Adrenal gland (tissue), 12 donors: ENCODE data around the gene RNASE13. TPM values are rescaled to one million over a fixed set of nuclear protein-coding genes. Genes with fewer than 3 reads are reported as not detected.

Experiments used
- DNase-seq, 7 donors: peaks; one replicate each; pipeline ENCODE4 v3.0.0-alpha.2; 2019 to 2020
- H3K27ac ChIP-seq, 5 donors: fragments of 200-600 bp; sonication (generic) in 4 of 5; 1 replicate in 3 of 5; 2 replicates in 2 of 5; pipeline versions ENCODE4 v1.5.1 to v1.8.0; 2016 to 2020; ENCODE audit warnings: mild to moderate bottlenecking in 1 of 5
- H3K27me3 ChIP-seq: fragments of 200-600 bp; 2 replicates; pipeline ENCODE4 v1.8.0; 2021
- H3K36me3 ChIP-seq, 2 donors: fragments of 200-600 bp; replicated peaks in 1 of 2; 1 replicate in 1 of 2; 2 replicates in 1 of 2; pipeline versions ENCODE4 v1.5.1 to v1.8.0; 2018 to 2022
- H3K4me1 ChIP-seq, 2 donors: fragments of 200-600 bp; replicated peaks in 1 of 2; 1 replicate in 1 of 2; 2 replicates in 1 of 2; pipeline versions ENCODE4 v1.5.1 to v1.8.0; 2018 to 2021
- H3K4me3 ChIP-seq, 4 donors: fragments of 200-600 bp; sonication (generic) in 3 of 4; one replicate each; pipeline ENCODE4 v1.5.1; 2016 to 2018
- H3K9me3 ChIP-seq, 3 donors: fragments of 200-600 bp; sonication (generic) in 1 of 3; replicated peaks in 1 of 3; 1 replicate in 2 of 3; 2 replicates in 1 of 3; pipeline versions ENCODE4 v1.5.1 to v1.8.0; 2016 to 2021
- POLR2A ChIP-seq, 2 donors: fragments of 450-650 bp; IDR thresholded peaks; one replicate each; pipeline ENCODE4 v1.6.1; 2017; ENCODE audit warnings: antibody characterized with exemption in 2 of 2, mild to moderate bottlenecking in 2 of 2, moderate library complexity in 1 of 2
- WGBS, 4 donors: extraction: QIAGEN DNeasy Blood & Tissue Kit in 2 of 4; methylation state at CpG; one replicate each; pipeline versions ENCODE4 v1.1.5 to v1.1.7; 2013 to 2017; 5-methylcytosine and 5-hydroxymethylcytosine counted together
- intact Hi-C, 2 donors: fragments of 100-400 bp; cut with DNase I; formaldehyde crosslinking; loops; one replicate each; pipeline versions ENCODE4 v1.14.1 to v1.15.0; 2022 to 2023
- polyA plus RNA-seq, 3 donors: library from polyadenylated mRNA; stranded (reverse); fragments of 200-250 nt in 2 of 3; fragments of 350-450 nt in 1 of 3; fragmentation: Illumina TruSeq in 1 of 3; extraction: RNeasy Lipid Tissue Mini Kit (QIAGEN cat#74804) in 1 of 3; gene quantifications; one replicate each; pipeline ENCODE4 v1.2.3, GENCODE V29; 2013 to 2014
- total RNA-seq, 9 donors: library from RNA; depleted of rRNA in 4 of 9; stranded (reverse); fragments of >200 nt in 4 of 9; fragments of 120-200 nt in 1 of 9; fragmentation: NEBNext Ultra II Directional in 1 of 9; extraction: Animal tissue kit (Norgen Biotek cat#: 25700) in 1 of 9; gene quantifications; one replicate each; pipeline versions ENCODE4 v1.1.0 to v1.2.4, GENCODE V29; 2013 to 2023
- TF ChIP-seq, protein P1 (sequence below), 6 experiments: fragments of 450-650 bp in 4 of 6; fragments of 200-600 bp in 2 of 6; sonication (generic) in 1 of 6; IDR thresholded peaks; 1 replicate in 5 of 6; 2 replicates in 1 of 6; pipeline versions ENCODE4 v1.5.1 to v1.8.0; 2016 to 2021; ENCODE audit warnings: antibody characterized with exemption in 6 of 6, mild to moderate bottlenecking in 2 of 6, moderate library complexity in 1 of 6
- donor health status: healthy with polysubstance abuse.
- donor health status: Bipolar disorder and iron deficiency.
- donor health status: DM: yes; HTN: yes; CAD: no.
- donor health status: DM: no; HTN: no; CAD: no.
- donor health status: DM: no; HTN: no; CAD: no.
- donor health status: DM: yes; HTN: yes; CAD: no.

The RNASE13 gene
- total and polyA plus RNA-seq, 12 donors = 0.03 to 0.27 TPM; not detected in 10

DNA sequence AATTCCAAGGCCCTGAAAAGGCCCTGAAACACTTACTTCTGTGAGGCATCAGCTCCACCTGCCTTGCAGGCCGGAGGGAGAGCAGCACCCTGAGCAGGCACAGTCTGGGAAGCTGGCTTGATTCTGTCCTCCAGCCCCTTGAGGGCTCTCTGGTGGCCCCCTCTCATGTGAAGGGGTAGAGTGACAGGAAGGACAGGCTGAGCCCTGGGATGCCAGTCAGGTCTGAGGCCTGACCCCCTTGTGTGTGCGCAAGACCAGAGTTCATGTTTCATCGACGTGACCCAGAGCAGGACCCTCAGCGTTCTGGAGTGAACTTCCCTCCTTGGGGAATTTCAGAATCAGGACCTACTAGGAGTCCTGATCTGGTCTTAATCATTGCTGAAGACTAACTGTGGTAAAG is 24.3 kb upstream of the RNASE13 start:
- TF ChIP-seq, protein P1, sequence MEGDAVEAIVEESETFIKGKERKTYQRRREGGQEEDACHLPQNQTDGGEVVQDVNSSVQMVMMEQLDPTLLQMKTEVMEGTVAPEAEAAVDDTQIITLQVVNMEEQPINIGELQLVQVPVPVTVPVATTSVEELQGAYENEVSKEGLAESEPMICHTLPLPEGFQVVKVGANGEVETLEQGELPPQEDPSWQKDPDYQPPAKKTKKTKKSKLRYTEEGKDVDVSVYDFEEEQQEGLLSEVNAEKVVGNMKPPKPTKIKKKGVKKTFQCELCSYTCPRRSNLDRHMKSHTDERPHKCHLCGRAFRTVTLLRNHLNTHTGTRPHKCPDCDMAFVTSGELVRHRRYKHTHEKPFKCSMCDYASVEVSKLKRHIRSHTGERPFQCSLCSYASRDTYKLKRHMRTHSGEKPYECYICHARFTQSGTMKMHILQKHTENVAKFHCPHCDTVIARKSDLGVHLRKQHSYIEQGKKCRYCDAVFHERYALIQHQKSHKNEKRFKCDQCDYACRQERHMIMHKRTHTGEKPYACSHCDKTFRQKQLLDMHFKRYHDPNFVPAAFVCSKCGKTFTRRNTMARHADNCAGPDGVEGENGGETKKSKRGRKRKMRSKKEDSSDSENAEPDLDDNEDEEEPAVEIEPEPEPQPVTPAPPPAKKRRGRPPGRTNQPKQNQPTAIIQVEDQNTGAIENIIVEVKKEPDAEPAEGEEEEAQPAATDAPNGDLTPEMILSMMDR (IDR thresholded peaks at IDR 0.05) = no peak
- TF ChIP-seq POLR2A (IDR thresholded peaks at IDR 0.05) = no peak
- Histone ChIP-seq H3K27me3 (no peaks in the 10 kb centered on the region), H3K27ac (no peak overlapping the region), H3K9me3 (no peaks in the 10 kb centered on the region), H3K36me3 (no peaks in the 10 kb centered on the region), H3K4me1 (peaks cover 7 to 10% of the 10 kb centered on the region in 2 donors), H3K4me3 (no peak overlapping the region)
- intact Hi-C loops = no loop called here
- 91 to 98% (median 92%) methylated on average over 4 to 5 of the region's 5 CpGs for WGBS, 4 donors
- no peak for DNase-seq

DNA sequence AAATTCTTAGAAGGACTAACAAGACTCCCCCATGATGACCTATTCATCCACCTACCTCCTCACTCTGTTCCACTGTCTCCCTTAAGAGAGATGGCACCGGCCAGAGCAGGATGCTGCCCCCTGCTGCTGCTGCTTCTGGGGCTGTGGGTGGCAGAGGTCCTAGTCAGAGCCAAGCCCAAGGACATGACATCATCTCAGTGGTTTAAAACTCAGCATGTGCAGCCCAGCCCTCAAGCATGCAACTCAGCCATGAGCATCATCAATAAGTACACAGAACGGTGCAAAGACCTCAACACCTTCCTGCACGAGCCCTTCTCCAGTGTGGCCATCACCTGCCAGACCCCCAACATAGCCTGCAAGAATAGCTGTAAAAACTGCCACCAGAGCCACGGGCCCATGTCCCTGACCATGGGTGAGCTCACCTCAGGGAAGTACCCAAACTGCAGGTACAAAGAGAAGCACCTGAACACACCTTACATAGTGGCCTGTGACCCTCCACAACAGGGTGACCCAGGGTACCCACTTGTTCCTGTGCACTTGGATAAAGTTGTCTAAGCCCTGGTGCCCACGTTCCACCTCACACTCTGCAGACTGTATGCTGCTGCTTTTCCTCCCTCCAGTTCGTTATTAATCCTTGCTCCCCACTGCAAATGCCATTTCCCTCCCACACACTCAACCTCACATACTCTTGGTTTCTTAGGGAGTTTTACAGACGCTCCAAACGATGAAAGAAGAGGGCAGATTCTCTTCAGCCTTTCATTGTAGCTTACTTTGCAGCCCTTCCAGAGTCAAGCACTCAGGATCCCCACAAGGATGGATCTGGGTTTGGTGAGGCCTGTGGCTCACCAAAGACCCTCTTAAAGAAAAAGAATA is 23.4 kb upstream of the RNASE13 start, which contains the start of gene RNASE8:
Gene RNASE8, plus strand, starts transcription at position 20 of the 873 bp plus-strand sequence. Its CDS starts 71 bp downstream, at position 91.
- no peak for DNase-seq
- peaks cover 4 to 6% of the 10 kb centered on the region in 2 donors for H3K4me1 ChIP-seq
- H3K9me3 ChIP-seq = no peaks in the 10 kb centered on the region
- 68 to 95% (median 76%) methylated on average over 4 to 8 of the region's 8 CpGs for WGBS, 4 donors
- H3K36me3 ChIP-seq = no peaks in the 10 kb centered on the region
- no peak within 1 kb of the TSS for H3K27ac ChIP-seq
- H3K4me3 ChIP-seq = no peak within 1 kb of the TSS
- TF ChIP-seq POLR2A (IDR thresholded peaks at IDR 0.05) = no peak
- TF ChIP-seq, protein P1 (IDR thresholded peaks at IDR 0.05) = peak in 1 of 6 experiments; percentile 25
- intact Hi-C loops = no loop called here
- H3K27me3 ChIP-seq = no peaks in the 10 kb centered on the region

DNA sequence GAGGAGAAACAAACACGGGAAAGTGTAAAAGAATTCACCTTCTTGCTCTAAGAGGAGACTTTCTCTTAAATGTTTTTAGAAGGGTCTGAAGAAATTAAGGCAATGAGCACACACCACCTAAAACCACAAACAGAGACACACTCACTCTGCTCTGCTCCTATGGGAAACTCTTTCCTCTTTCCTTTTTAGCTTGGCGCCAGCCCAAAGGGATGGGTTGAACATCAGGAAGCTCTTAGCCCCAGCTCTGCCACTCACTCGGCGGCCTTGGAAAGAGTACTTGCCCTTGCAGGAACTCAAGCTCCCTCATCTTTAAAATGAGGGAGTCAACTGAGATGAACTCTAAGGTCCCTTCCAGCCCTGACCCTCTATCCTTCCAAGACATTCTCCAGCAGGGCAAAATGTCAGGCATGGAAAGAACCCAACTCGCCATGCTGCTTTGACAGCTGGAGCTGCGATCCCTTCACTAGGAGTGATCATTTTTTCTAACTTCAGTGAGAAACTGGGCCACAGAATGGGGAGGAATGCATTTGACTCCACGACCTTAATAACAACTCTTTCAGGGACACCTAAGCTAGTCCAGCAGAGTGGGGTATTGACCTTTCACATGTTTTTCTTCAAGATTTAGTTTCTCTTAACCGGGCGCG is 22.0 kb upstream of the RNASE13 start:
- Histone ChIP-seq H3K27ac (no peak overlapping the region), H3K9me3 (no peaks in the 10 kb centered on the region), H3K4me3 (no peak overlapping the region), H3K27me3 (no peaks in the 10 kb centered on the region), H3K4me1 (peaks cover 0 to 6% of the 10 kb centered on the region in 2 donors), H3K36me3 (no peaks in the 10 kb centered on the region)
- WGBS, 4 donors = 74 to 84% (median 77%) methylated on average over 10 of the region's 10 CpGs
- intact Hi-C loops = no loop called here
- DNase-seq = no peak
- TF ChIP-seq, protein P1 (IDR thresholded peaks at IDR 0.05) = no peak
- TF ChIP-seq POLR2A (IDR thresholded peaks at IDR 0.05) = no peak

DNA sequence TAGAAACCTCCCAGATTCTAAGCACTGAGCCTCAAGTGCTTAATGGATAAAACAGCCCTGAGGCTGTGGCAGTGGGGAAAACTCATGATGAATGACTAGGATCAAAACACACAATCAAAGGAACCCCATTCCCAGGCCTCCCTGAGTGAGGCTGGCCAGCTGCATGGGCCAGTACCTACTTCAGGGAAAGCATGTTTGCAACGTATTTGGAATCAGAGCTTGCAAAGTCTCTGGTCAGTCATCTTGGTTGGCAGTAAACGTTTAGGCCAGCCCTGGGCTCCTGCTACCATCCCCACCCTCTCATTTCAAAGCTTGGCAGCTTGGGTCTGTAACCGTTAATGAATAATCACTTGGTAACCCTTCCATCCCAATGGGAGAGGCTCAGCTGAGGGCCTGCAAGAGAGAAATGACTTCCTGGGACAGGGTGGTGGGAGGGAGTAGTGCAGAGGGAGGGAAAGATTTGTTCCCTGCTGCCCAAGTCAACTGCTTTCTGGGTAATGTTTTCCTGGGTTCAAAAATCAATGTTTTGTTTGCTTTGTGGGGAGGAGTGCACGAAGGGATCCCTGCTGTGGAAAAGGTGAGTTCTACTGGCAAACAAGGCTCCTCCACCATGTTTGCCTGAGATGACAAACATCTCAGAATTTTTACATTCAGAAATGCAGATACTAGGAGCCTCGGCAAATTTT is 21.0 kb upstream of the RNASE13 start:
- Histone ChIP-seq H3K36me3 (no peaks in the 10 kb centered on the region), H3K27me3 (no peaks in the 10 kb centered on the region), H3K27ac (no peak overlapping the region), H3K4me3 (no peak overlapping the region), H3K4me1 (peaks cover 0 to 6% of the 10 kb centered on the region in 2 donors), H3K9me3 (no peaks in the 10 kb centered on the region)
- TF ChIP-seq, protein P1 (IDR thresholded peaks at IDR 0.05) = no peak
- no peak for TF ChIP-seq POLR2A (IDR thresholded peaks at IDR 0.05)
- no peak for DNase-seq
- WGBS, 4 donors = 76 to 84% (median 80%) methylated on average over 5 of the region's 5 CpGs
- intact Hi-C loops = no loop called here
